Cerebellar nuclear complex (tissue), 1 donor: ENCODE measurements around the gene MIPEP.
"Not testable (repeated sequence)": the region's sequence is repeated elsewhere in the genome, so short reads cannot be mapped to it uniquely, and the experiment has no call there.

Experiments used
- DNase-seq, 2 experiments: peaks; one replicate each; lab custom pipeline; 2025; lab: John Stamatoyannopoulos, UW

Gene MIPEP

DNA sequence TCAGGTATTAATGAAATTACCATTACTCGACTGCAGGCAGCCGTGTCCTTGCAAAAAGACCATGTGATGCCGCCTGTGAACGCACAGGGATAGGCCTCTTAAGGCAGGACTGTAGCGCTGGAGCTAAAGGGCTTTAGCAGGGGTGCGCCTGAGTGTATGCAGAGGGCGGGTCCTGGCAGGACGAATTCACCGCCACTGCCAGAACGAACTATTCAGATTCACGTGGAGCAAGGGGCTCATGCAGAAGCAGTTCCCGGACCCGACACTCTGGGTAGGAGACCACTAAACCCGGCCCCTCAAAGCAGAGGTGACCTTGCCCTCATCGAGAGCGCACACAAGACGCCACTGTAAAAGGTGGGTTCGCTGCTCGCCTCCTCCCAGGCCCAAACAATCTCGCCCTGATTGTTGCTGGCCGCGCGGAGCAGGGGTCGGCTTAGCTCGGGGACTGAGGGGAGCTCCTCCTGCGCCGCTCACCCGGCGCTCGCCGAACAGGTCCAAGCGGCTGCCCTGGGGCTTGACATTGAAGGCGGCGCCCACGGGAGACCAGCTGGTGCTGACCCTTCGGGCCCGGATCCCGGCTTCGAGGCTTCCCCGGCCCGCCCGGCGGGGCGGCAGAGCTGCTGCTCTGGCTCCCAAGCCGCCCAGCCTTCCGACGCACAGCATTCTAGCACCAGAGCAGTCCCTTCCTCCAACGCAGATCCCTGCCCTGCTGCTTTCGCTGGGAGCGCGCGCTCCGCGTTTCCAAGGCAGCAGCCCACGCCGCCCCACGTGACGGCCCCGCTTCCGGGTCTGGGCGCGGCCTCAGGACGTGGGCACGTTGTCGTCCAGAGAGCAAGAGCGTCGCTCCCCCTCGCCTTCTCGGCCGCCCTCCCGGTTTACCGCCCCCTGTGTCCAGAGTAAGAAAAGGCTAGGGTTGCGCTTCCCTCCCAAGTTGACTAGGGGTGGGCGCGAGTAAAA lies at the start of gene MIPEP:
TSS of gene MIPEP (minus strand) at position 743 of the 957 bp plus-strand sequence. CDS start at position 663, 80 bp downstream.
- DNase-seq = peak; percentile 32 to 78

DNA sequence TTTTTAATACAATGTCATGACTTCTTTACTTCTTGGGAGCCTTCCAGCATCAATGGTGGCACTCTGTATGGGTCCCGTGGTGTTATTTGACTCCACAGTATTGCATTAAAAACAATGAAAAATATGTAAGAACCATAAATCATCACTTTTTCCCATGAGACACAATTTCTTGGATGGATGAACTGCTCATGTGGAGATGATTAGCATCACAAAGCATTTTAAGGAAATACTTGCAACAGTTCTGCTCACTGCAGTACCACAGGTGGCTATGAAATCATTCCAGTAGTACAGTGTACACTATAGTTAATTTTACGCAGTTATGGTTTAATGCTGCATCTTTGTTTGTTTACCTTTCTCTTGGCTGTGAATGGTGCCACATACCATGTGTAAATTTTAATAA lies 45.3 kb upstream of the MIPEP start:
- no peak for DNase-seq

DNA sequence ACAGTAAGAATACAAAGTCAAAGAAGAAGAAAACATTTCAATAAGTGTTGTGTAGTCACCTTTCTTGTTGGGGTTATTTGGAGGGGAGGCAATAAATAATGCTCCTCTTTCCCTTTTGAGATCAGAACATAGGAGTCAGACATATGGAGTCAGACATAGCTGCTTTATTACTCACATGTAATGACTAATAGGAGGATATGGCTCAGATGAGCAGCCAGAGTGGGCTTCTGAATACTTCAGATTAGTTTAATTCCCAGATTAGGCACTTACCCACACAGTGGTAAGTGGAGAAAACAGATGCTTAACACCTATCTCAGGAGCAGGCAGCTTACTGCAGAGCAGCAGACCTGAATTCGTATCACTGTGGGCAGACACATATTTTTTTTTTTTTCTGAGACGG lies 39.8 kb upstream of the MIPEP start:
- no peak for DNase-seq

DNA sequence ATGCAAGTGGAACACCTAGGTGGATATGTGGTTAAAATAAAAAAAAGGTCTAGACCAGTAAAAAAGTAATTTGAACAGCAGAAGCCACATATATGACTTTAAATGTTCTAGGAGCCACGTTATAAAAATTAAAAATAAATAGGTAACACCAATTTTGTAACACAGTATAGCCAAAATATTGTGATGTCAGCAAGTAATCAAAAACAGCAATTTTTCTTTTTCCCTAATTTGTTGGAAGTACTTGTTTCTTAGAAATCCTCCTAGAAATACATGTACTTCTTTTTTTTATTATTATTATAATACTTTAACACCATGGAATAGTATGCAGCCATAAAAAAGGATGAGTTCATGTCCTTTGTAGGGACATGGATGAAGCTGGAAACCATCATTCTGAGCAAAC lies 33.8 kb upstream of the MIPEP start:
- DNase-seq = no peak

DNA sequence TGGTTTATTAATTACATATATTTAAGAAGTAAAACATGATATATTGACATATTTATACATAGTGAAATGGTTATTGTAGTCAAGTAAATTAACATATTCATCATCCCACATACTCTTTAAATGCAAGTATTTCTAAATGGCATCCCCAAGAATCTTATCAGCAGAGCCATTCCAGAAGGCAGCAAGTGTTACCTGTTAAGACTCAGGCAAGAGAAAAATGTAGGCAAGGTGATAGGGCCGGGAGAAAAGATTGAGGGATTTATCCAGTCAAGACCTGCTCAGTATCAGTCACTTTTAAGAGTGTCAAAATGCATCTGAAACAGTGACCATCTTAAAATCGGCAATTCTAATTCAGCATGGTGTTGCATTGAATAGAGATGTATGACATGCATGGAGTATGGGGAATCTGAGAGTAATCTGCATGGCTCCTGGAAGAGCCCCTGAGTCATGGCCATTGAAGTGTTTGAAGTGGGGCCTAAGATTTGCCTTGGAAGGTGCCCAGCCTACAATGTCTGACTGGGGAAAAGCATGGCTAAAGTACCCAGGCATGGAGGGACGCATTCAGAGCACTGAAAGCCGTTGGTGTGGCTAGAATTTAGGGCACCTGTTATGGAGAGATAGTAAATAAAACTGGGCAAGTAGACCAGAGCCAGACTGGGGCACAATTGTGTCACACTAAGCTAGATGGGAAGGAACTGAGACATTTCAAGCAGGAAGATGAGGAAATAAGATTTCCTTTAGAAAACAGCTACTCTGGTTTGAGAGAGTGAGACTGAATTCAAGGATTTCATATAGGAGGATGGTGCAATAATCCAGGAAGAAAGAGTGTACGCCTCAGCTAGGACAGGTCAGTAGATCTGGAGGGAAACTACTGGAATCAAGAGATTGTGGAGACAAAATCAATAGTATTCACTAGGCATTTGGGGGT lies 33.1 kb upstream of the MIPEP start:
- DNase-seq = no peak

DNA sequence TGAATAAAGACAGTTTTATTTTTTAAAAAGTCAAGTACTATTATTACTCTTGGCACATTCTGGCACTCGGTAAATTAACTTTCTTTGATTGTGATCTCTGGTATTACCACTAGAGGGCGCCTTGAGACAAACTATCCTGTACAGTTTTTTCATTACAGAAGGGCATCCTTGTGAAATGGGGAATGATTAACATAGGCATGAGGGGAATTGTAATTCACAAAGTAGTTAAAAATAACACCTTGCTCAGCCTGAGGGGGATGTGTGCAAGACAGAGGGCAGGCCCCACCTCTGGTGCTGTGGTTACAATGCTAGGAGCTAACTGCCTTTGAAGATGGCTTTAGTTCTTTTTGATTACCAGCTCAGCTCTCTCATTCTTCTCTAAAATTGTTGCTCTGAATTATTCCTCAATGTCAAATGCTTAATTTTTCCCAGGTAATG lies 32.3 kb upstream of the MIPEP start:
- no peak for DNase-seq

DNA sequence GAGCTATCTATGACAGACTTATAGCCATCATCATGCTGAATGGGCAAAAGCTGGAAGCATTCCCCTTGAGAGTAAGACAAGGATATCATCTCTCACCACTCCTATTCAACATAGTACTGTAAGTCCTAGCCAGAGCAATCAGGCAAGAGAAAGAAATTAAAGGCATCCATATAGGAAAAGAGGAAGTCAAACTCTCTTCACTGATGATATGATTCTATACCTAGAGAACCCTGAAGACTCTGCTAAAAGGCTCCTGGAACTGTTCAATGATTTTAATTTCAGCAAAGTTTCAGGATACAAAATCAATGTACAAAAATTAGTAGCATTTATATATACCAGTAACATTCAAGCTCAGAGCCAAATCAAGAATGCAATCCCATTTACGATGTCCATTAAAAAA lies 29.8 kb upstream of the MIPEP start:
- no peak for DNase-seq

DNA sequence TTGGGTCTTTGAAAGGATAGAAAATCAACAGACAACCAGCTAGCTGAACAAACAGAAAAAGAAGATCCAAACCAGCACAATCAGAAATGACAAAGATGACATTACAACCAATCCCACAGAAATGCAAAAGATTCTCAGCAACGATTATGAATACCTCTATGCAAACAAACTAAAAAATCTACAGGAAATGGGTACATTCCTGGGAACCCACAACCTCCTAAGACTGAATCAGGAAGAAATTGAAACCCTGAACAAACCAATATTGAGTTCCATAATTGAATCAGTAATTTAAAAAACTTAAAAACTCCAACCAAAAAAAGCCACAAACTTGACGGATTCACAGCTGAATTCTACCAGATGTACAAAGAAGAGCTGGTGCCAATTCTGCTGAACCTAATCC lies 29.0 kb upstream of the MIPEP start:
- no peak for DNase-seq

DNA sequence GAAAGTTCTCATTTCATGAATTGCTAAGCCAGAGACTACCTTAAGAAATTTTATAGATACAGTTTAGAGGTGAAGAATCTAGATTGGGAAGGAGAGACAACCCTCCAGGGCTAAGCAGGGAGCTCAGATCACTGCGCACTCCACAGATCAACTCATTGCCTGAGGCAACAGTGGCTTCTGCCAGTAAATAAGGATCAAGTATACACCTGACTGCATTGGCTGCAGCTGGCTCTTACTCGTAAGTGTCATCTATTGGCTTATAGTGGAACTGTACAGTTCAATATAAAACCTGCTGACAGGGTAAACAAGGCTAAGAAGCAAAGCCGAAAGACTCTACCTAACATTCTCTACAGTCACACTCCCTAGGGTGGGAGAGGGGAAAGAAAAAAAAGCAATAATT lies 26.1 kb upstream of the MIPEP start:
- no peak for DNase-seq

DNA sequence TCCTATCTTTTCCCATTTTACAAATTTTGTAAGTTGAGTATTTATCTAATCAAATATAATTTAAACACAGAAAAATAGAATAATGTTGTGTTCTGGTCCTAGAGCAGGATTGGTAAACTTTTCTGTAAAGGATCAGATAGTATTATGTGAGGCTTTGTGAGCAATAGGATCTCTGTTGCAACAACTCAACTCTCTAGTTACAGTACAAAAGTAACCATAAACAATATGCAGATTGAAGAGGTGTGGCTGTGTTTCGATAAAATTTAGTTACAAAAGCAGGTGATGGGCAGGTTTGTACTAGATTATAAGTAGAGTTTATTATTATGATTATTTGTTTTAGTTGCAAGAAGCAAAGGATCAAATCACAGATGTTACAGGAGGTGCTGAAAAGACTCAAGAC lies 23.3 kb upstream of the MIPEP start:
- DNase-seq = no peak

DNA sequence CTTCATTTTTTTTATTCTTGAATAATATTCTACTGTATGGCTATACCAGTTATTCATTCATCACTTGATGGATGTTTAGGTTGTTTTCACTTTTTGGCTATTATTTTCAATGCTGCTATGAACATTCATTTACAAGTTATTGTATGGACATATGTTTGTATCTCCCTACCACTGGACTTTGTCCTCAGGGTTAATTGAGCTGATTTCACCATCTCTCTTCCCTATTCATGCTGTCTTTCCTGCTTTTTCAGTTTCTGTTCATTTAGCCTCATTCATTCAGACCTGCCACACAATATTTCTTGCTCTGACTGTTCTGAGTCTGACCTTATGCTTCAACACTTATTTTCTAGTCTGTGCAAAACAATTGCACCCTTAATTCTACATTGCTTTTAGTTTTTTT lies 20.4 kb upstream of the MIPEP start:
- DNase-seq = no peak

DNA sequence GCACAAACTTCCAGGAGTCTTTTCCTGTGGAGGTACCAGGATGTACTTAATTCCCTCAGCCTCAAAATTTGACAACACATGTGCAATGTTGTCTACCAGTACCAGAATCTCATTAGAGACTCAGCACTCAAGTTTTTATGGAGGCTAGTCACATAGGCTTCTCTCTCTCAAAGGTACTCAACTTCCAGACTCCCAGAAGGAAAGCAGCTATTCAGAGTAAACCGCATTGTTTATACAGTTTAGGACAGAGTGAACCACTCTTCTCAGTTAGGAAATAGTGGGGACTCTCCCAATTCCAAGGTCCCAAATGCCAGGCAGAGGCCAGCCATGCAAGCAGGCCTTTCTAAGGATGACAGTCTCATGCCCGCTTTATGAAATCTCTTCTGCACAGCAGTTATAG lies 16.6 kb upstream of the MIPEP start:
- DNase-seq = no peak

DNA sequence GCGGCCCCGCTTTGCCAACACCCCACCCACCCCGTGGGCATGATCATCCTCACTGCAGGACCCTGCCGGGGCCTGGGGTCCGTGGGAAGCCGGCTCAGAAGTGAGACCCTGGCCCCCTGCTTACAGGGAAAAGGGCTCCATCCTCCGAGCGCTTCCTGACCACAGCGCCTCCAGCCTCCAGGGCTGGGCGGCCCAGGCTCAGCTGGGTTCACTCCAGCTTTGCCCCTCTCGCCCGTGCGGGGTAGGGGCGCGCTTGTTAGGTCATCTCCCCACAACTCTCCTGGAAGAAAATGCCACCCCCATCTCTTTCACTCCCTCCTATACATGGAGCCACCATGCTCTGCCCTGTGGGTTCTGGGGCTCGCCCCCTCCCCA lies 14.7 kb upstream of the MIPEP start:
- no peak for DNase-seq

DNA sequence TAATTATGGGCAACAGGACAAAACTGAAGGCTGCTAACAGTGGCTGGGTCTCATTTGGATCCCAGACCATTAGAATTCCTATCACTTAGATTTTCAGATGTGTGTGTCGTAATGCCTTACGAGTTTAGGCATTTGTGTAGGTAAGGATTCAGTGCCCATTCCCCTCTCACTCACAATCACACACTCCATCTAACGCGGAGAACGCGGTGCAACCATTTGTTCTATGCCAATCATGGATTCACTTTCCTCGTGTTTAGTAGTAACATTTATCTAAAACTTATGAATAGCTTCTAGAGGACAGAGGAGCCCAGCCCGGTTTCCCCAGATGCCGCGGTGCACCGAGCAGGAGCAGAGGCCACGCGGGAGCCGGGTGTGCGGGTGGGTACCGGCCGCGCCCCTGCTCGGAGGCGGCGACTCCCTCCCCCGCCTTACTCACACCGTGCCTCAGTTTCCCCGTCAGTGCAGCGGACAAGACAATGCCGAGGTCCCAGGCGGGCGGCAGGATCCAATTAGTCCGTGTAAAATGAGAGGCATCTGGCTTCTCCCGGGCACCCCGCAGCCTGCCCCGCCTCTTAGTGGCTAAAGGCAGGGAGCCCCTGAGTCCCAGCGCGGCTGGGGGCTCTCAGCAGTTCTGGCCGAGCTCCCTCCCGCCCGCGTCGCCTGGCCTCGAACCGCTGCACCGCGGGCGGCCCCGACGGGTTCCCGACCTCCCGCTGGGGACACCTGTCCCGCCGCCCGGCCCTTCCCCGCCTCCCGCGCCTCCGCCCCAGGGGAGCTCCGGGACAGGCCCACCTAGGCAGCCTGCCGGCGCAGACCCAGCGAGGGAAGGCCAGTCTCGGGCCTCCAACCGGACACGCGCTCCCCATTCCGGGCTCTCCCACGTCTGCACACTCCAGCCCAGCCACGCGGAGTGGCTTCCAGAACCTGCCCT lies 14.0 kb upstream of the MIPEP start:
- no peak for DNase-seq

DNA sequence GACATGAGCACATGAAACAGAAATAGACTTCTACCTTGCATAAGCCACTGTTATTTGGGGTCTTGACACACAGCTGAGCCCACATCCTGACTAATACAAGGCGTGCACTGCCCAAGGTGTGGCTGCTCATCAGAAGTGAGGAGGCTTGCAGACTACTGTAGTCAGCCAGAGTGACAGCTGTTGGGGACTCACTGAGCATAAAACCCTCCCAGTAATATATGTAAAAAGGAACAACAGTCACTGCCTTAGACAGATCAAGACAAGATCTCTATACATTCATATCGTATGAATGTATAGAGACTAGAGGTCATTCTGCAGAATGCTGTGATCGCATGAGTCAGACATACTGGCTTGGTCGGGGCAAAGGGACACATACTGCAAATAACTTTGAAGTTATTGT lies 12.2 kb upstream of the MIPEP start:
- DNase-seq = no peak

DNA sequence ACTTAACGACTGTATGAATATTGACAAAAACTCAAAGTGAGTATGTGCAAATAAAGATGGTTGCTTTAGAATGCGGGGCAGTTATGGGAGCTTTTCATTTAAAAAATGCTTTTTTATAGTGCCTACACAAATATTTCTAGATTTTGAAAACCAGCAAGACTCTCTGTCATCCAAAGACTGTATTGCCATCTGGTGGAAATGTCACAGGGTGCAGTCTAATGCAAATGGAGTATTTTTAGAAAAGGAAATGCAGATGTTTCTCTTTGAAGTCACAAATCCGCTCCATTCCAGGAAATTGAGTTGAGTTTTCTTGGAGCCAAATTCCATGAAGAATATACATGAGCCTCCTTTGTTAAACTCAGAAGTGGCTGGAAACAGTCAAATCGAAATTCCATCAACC lies 10.4 kb upstream of the MIPEP start:
- no peak for DNase-seq

DNA sequence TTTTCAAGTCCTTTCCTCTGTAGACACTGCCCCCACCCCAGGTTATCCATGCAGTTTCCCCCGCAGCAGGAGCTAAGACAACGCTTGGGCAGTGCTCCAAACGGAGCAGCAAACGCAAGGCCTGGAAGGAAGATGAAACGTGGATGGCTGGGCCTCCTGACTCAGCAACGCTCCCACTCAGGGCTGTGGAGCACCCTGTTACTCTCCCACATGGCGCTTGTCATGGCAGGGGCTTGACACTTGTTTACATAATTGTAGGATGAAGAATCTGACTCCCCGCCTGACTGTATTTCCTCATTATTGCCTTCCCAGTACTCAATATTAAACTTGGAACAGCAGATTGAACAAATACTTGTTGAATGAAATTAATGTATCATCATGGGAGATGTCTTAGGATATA lies 8.9 kb upstream of the MIPEP start:
- no peak for DNase-seq

DNA sequence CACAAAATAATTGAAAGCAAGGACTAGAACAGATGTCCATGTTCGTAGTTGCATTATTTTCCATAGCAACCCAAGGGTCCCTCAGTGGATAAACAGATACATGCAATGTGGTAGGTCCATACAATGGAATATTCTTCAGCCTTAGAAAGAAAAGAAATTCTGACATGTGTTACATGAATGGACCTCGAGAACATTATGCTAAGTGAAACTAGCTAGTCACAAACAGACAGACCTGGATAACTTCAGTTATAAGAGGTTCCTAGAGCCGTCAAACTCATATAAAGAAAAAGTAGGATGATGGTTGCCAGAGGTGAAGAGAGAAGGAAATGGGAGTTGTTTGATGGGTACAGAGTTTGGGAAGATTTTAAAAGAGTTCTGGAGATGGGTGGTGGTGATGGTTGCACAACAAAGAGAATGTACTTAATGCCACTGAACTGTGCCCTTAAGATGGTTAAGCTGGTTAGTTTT lies 8.3 kb upstream of the MIPEP start, which contains the start of gene C1QTNF9B:
TSS of gene C1QTNF9B (minus strand) at position 51 of the 468 bp plus-strand sequence.
- DNase-seq = not testable (repeated sequence)

DNA sequence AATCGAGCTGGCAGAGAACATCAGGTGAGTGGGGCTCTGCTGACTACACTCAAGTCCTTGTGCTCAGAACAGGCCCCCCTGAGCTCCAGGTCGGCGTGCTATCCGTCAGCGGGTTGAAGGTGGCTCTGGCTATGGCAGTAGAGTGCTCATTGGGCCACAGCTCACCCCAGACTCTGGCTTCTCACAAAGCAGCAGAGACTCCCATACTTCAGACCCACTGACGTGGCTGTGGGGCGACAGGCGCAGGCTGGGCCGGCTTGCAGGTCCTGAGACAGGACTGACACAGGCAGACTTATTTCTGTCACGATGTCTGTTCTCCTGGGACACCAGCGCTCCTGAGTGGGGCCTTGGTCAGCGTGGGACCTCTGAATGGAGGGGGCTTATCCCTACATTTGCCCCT lies 5.5 kb upstream of the MIPEP start:
- DNase-seq = not testable (repeated sequence)

DNA sequence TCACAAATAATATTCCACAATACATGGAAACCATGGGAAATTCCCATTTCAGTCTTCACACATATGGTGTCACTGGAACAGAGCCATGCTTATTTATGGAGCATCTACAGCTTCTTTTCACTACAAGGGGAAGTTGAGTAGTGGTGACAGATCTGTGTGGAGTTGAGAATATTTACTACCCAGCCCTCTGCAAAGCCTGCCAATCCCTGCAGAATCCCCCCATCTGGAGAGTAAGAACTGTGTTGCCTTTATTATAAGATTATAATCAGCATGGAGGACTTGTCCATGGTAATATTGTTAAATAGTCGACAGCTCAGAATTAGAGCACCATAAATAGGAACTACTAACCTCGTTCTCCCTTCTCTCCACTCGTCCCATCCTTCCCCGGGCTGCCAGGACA lies 4.6 kb upstream of the MIPEP start:
- not testable (repeated sequence) for DNase-seq
